Measurements from ENCODE around the gene ARHGDIB. TPM values are rescaled to one million over a fixed set of nuclear protein-coding genes. Genes with fewer than 3 reads are reported as not detected.

Gene ARHGDIB
- total RNA-seq, 6 donors from 2014 or later, result 169 to 307 (median 211) TPM

- H3K4me3 ChIP-seq, result peak overlapping the region in 1 of 4 donors; percentile 17
- 46 to 61% methylated on average over 2 of the region's 2 CpGs for WGBS, 2 donors
- no peaks in the 10 kb centered on the region for H3K9me3 ChIP-seq
- no peaks in the 10 kb centered on the region for H3K36me3 ChIP-seq
- ATAC-seq (ENCODE audit: low FRiP score in 2 of 2) (no peak), DNase-seq (no peak)
- peaks cover 52 to 91% (median 71%) of the 10 kb centered on the region in 4 donors for H3K4me1 ChIP-seq
- no peaks in the 10 kb centered on the region for H3K27me3 ChIP-seq
- TF ChIP-seq POLR2AphosphoS5 (IDR thresholded peaks at IDR 0.05) (no peak), EP300 (IDR thresholded peaks at IDR 0.05) (no peak), CTCF (IDR thresholded peaks at IDR 0.05) (no peak), POLR2A (IDR thresholded peaks at IDR 0.05) (no peak)
- peak overlapping the region; percentile 81 to 91 (median 85) for H3K27ac ChIP-seq
Observed at GRCh38 chr12:14956905-14957304, 4.5 kb downstream of the ARHGDIB start.

DNA sequence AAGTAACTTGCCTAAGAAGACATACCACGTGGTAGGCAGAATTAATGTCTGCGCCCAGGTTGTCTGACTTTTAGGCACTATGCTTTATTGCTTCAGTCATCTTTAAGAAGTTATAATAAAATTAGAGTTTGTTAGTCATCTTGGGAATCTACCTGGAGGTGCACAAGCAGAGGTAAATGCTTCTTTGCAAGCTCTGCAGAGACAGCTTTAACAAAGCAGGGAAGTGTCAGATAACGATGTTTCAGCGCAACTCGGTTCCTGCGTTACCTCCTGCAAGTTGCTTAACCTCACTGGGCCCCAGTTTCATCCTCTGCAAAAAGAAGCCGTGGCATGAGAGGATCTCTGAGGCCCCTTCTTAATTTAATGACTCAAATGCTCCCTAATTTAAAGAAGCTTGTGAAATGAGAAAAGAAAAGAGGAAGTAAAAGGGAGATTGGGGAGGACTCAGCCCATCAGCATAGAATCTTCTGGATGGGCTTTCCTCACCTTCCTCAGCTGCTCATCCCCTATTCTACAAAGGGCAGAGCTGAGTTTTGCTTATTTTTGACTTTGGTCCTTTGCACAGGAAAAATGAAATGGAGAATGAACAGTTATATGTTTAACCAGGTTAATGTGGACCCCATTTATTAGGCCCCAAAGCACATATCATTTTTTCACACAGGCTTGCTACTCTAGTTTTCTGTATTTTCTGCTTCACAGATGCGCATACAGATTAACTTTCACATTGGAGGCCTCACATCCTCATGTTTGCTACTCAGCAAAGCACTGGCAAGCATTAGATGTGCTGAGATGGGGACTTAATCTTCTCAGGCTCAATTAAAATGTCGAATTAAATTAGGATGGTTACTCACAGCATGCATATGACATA lies 5.1 kb downstream of the ARHGDIB start:
- no peaks in the 10 kb centered on the region for H3K36me3 ChIP-seq
- ATAC-seq (ENCODE audit: low FRiP score in 2 of 2) (peak in 1 of 2 donors; percentile 5), DNase-seq (no peak)
- H3K27me3 ChIP-seq, result no peaks in the 10 kb centered on the region
- peaks cover 59 to 92% (median 78%) of the 10 kb centered on the region in 4 donors for H3K4me1 ChIP-seq
- no peaks in the 10 kb centered on the region for H3K9me3 ChIP-seq
- TF ChIP-seq EP300 (IDR thresholded peaks at IDR 0.05), result no peak
- no peak for TF ChIP-seq CTCF (IDR thresholded peaks at IDR 0.05)
- TF ChIP-seq POLR2A (IDR thresholded peaks at IDR 0.05), result no peak
- no peak for TF ChIP-seq POLR2AphosphoS5 (IDR thresholded peaks at IDR 0.05)
- 54 to 58% methylated on average over 9 of the region's 9 CpGs for WGBS, 2 donors
- H3K27ac ChIP-seq, result peak overlapping the region; percentile 81 to 91 (median 85)
- H3K4me3 ChIP-seq, result peak overlapping the region in 1 of 4 donors; percentile 17

- WGBS, 2 donors, result 62 to 79% methylated on average over 4 of the region's 4 CpGs
- no peak for DNase-seq
- Histone ChIP-seq H3K27me3 (no peaks in the 10 kb centered on the region), H3K9me3 (no peaks in the 10 kb centered on the region), H3K4me3 (no peak overlapping the region), H3K4me1 (peaks cover 77 to 97% (median 84%) of the 10 kb centered on the region in 4 donors), H3K27ac (peak overlapping the region; percentile 9 to 85 (median 76)), H3K36me3 (peaks cover 0 to 12% (median 8%) of the 10 kb centered on the region in 4 donors)
- ATAC-seq (ENCODE audit: low FRiP score in 2 of 2), result no peak
- TF ChIP-seq POLR2A (IDR thresholded peaks at IDR 0.05), result no peak
- no peak for TF ChIP-seq POLR2AphosphoS5 (IDR thresholded peaks at IDR 0.05)
- TF ChIP-seq EP300 (IDR thresholded peaks at IDR 0.05), result no peak
- no peak for TF ChIP-seq CTCF (IDR thresholded peaks at IDR 0.05)
Observed at GRCh38 chr12:14954269-14954668, 7.1 kb downstream of the ARHGDIB start.

GRCh38 chr12:14953752-14954151 lies 7.6 kb downstream of the ARHGDIB start:
- Histone ChIP-seq H3K36me3 (peaks cover 0 to 16% (median 8%) of the 10 kb centered on the region in 4 donors), H3K4me3 (no peak overlapping the region), H3K27me3 (no peaks in the 10 kb centered on the region), H3K4me1 (peaks cover 77 to 97% (median 85%) of the 10 kb centered on the region in 4 donors), H3K27ac (peak overlapping the region; percentile 9 to 85 (median 76)), H3K9me3 (no peaks in the 10 kb centered on the region)
- ATAC-seq (ENCODE audit: low FRiP score in 2 of 2), result no peak
- WGBS, 2 donors, result 83 to 90% methylated on average over 1 of the region's 1 CpG
- TF ChIP-seq POLR2A (IDR thresholded peaks at IDR 0.05) (no peak), POLR2AphosphoS5 (IDR thresholded peaks at IDR 0.05) (no peak), EP300 (IDR thresholded peaks at IDR 0.05) (no peak), CTCF (IDR thresholded peaks at IDR 0.05) (no peak)
- DNase-seq, result no peak
